Measurements from ENCODE around the gene SUMF2. TPM values are rescaled to one million over a fixed set of nuclear protein-coding genes. Genes with fewer than 3 reads are reported as not detected.

The SUMF2 gene
- total RNA-seq, 1 donor from 2014 or later = 29.2 TPM

Other genes with a start within 250 kb of the SUMF2 start
- not detected for gene SEPTIN14, start 201.5 kb upstream of the SUMF2 start, total RNA-seq
- 4.7 TPM for gene ZNF713, start 176.8 kb upstream of the SUMF2 start, total RNA-seq
- 23.2 TPM for gene MRPS17, start 112.4 kb upstream of the SUMF2 start, total RNA-seq
- gene NIPSNAP2, start 99.7 kb upstream of the SUMF2 start, total RNA-seq = 374 TPM
- 14.6 TPM for gene PSPH, start 12.8 kb upstream of the SUMF2 start, total RNA-seq
- 73.5 TPM for gene CCT6A, start 12.5 kb upstream of the SUMF2 start, total RNA-seq
- gene PHKG1, start 28.7 kb downstream of the SUMF2 start, total RNA-seq = 30.4 TPM
- gene CHCHD2, start 42.2 kb downstream of the SUMF2 start, total RNA-seq = 500 TPM
- gene NUPR2, start 52.1 kb downstream of the SUMF2 start, total RNA-seq = not detected

Measured in left ventricle myocardium superior (tissue), 1 donor.